PC-9 (cell line): Measurements from ENCODE around the gene GFRA3. TPM values are rescaled to one million over a fixed set of nuclear protein-coding genes. Genes with fewer than 3 reads are reported as not detected.

ENCODE experiments used
- BruUV-seq: library from RNA; stranded (reverse); fragments of 400-500 nt; replicated peaks from 2 replicates; lab custom pipeline; 2021; lab: Mats Ljungman, UMichigan
- CTCF ChIA-PET: fragments of 300-600 bp; sonication (Branson Sonifier 250); formaldehyde crosslinking; loops from one replicate; lab custom pipeline; 2022; ENCODE audit warnings: antibody characterized with exemption; lab: Charles Lee
- POLR2A ChIA-PET: fragments of 300-600 bp; sonication (Branson Sonifier 250); formaldehyde crosslinking; loops from one replicate; lab custom pipeline; 2022; ENCODE audit warnings: antibody characterized with exemption; ENCODE audit not compliant: unreplicated experiment; lab: Charles Lee
- DNase-seq, 2 experiments: peaks; one replicate each; pipeline versions ENCODE4 v3.0.0 to v3.0.0-alpha.2; 2015 to 2022; ENCODE audit warnings: mixed read lengths in 1 of 2
- H2AFZ ChIP-seq: fragments of 200-600 bp; sonication (generic); 2 replicates; pipeline ENCODE4 v1.8.1; 2017; ENCODE audit warnings: antibody characterized with exemption
- H3F3A ChIP-seq: fragments of 200-600 bp; sonication (generic); 2 replicates; pipeline ENCODE4 v1.8.1; 2017; ENCODE audit warnings: antibody characterized with exemption, mild to moderate bottlenecking, low read depth; ENCODE audit not compliant: insufficient read depth
- H3K27ac ChIP-seq: fragments of 200-600 bp; sonication (generic); 2 replicates; pipeline ENCODE4 v1.6.1; 2016; ENCODE audit warnings: mixed run types
- H3K27me3 ChIP-seq: fragments of 200-600 bp; sonication (generic); 2 replicates; pipeline ENCODE4 v1.6.1; 2016; ENCODE audit warnings: low read depth, mixed run types; ENCODE audit not compliant: insufficient read depth
- H3K36me3 ChIP-seq: fragments of 200-600 bp; sonication (generic); 2 replicates; pipeline ENCODE4 v1.6.1; 2016; ENCODE audit warnings: low read depth, mixed run types
- H3K4me1 ChIP-seq: fragments of 200-600 bp; sonication (generic); replicated peaks from 2 replicates; pipeline ENCODE4 v1.6.1; 2016; ENCODE audit warnings: mixed run types; ENCODE audit not compliant: insufficient read depth
- H3K4me2 ChIP-seq: fragments of 200-600 bp; sonication (generic); 2 replicates; pipeline ENCODE4 v1.6.1; 2017; ENCODE audit warnings: mixed run types
- H3K4me3 ChIP-seq: fragments of 200-600 bp; sonication (generic); 2 replicates; pipeline ENCODE4 v1.6.1; 2016; ENCODE audit warnings: mixed run types
- H3K79me2 ChIP-seq: fragments of 200-600 bp; sonication (generic); 2 replicates; pipeline ENCODE4 v1.6.1; 2017; ENCODE audit warnings: low read depth, mixed run types
- H3K9me2 ChIP-seq: fragments of 200-600 bp; sonication (generic); 2 replicates; pipeline ENCODE4 v1.8.1; 2017; ENCODE audit warnings: mild to moderate bottlenecking; ENCODE audit not compliant: insufficient read depth
- H3K9me3 ChIP-seq: fragments of 200-600 bp; sonication (generic); 2 replicates; pipeline ENCODE4 v1.8.1; 2016; ENCODE audit warnings: low read depth; ENCODE audit not compliant: insufficient read depth
- H4K20me1 ChIP-seq: fragments of 200-600 bp; sonication (generic); 2 replicates; pipeline ENCODE4 v1.8.1; 2017; ENCODE audit not compliant: insufficient read depth
- CTCF ChIP-seq: fragments of 200-600 bp; sonication (generic); conservative IDR thresholded peaks from 2 replicates; pipeline ENCODE4 v1.6.1; 2017; ENCODE audit warnings: mixed run types, antibody characterized with exemption, mild to moderate bottlenecking, moderate library complexity
- EZH2 ChIP-seq: fragments of 200-600 bp; sonication (generic); IDR thresholded peaks from 2 replicates; pipeline ENCODE4 v1.8.0; 2017; ENCODE audit warnings: antibody characterized with exemption, low read depth
- intact Hi-C: fragments of 100-400 bp; cut with micrococcal nuclease; formaldehyde crosslinking; loops from one replicate; pipeline ENCODE4 v1.10.0; 2022; ENCODE audit not compliant: unreplicated experiment
- total RNA-seq: library from RNA; stranded (reverse); gene quantifications from 2 replicates; pipeline ENCODE4 v1.2.3, GENCODE V29; 2021

GFRA3 gene
- total RNA-seq, 1 experiment from 2014 or later = 0.68 TPM

GRCh38 chr5:138315751-138316278 is 41.4 kb upstream of the GFRA3 start:
- Histone ChIP-seq H3K4me2 (no peak overlapping the region), H3K9me3 (no peaks in the 10 kb centered on the region), H3K9me2 (no peaks in the 10 kb centered on the region), H3K27ac (no peak overlapping the region), H3K27me3 (no peaks in the 10 kb centered on the region), H2AFZ (no peak overlapping the region), H3K4me1 (no peaks in the 10 kb centered on the region), H3F3A (no peaks in the 10 kb centered on the region), H3K36me3 (peaks cover 16% of the 10 kb centered on the region; the same call in 1 of the 2 replicates), H4K20me1 (no peaks in the 10 kb centered on the region), H3K79me2 (no peaks in the 10 kb centered on the region), H3K4me3 (no peak overlapping the region)
- POLR2A ChIA-PET = no interaction called here
- BruUV-seq = no TSS peak
- DNase-seq = no peak
- TF ChIP-seq EZH2 (no peak), CTCF (no peak)
- intact Hi-C loops = loop anchor here (10.0 kb wide), 1 partner anchor 89 kb away; no protein-coding TSS in a partner anchor
- CTCF ChIA-PET = no interaction called here

GRCh38 chr5:138305797-138306196 is 31.4 kb upstream of the GFRA3 start:
- Histone ChIP-seq H3K9me3 (no peaks in the 10 kb centered on the region), H4K20me1 (no peaks in the 10 kb centered on the region), H3F3A (no peaks in the 10 kb centered on the region), H3K4me3 (no peak overlapping the region), H3K36me3 (no peaks in the 10 kb centered on the region), H3K27me3 (no peaks in the 10 kb centered on the region), H3K79me2 (no peaks in the 10 kb centered on the region), H3K9me2 (no peaks in the 10 kb centered on the region), H3K4me1 (no peaks in the 10 kb centered on the region), H3K27ac (no peak overlapping the region), H3K4me2 (no peak overlapping the region), H2AFZ (no peak overlapping the region)
- POLR2A ChIA-PET = no interaction called here
- TF ChIP-seq CTCF (no peak), EZH2 (no peak)
- CTCF ChIA-PET = no interaction called here
- DNase-seq = no peak
- intact Hi-C loops = no loop called here
- no TSS peak for BruUV-seq

- CTCF ChIA-PET = no interaction called here
These were observed 29.0 kb upstream of the GFRA3 start for GRCh38 chr5:138303372-138303771.

More at GRCh38 chr5:138303372-138303771, 29.0 kb upstream of the GFRA3 start:
- Histone ChIP-seq H3K27ac (no peak overlapping the region), H3K9me3 (no peaks in the 10 kb centered on the region), H3F3A (no peaks in the 10 kb centered on the region), H2AFZ (no peak overlapping the region), H3K36me3 (no peaks in the 10 kb centered on the region), H3K4me2 (no peak overlapping the region), H3K4me3 (no peak overlapping the region), H3K9me2 (no peaks in the 10 kb centered on the region), H3K79me2 (no peaks in the 10 kb centered on the region), H3K27me3 (no peaks in the 10 kb centered on the region), H4K20me1 (no peaks in the 10 kb centered on the region), H3K4me1 (no peaks in the 10 kb centered on the region)
- DNase-seq = no peak
- POLR2A ChIA-PET = no interaction called here
- intact Hi-C loops = no loop called here
- TF ChIP-seq EZH2 = no peak
- TF ChIP-seq CTCF = no peak
- BruUV-seq = no TSS peak
